Measurements from ENCODE around the gene CLMP. TPM values are rescaled to one million over a fixed set of nuclear protein-coding genes. Genes with fewer than 3 reads are reported as not detected.

Gene CLMP
- polyA plus RNA-seq, 2 of the 4 experiments (the other 2 are of a cell fraction), result 15.7 to 17.1 TPM

- H3K4me3 ChIP-seq, result no peak overlapping the region
- POLR2A ChIA-PET, result no interaction called here
- peak overlapping the region; percentile 58 to 78 for H3K27ac ChIP-seq
- no peaks in the 10 kb centered on the region for H3K9me3 ChIP-seq
- CTCF ChIA-PET, result interaction anchor here (0.5 kb wide), 1 partner anchor 68 kb away, joined by 4 read pairs; no protein-coding TSS in a partner anchor
- H3K4me2 ChIP-seq, result peak overlapping the region; percentile 63
- ATAC-seq, result peak in 1 of 2 experiments; percentile 48; a peak in 3 of 6 replicates
- no peak for DNase-seq (ENCODE audit: low read depth in 1 of 2, low spot score in 1 of 2)
- no peak for FAIRE-seq
- TF ChIP-seq SMC3 (IDR thresholded peaks at IDR 0.05), result no peak
- no peak for TF ChIP-seq RFX5 (IDR thresholded peaks at IDR 0.05)
- TF ChIP-seq EP300 (IDR thresholded peaks at IDR 0.05), result no peak
- no peak for TF ChIP-seq BCL3 (IDR thresholded peaks at IDR 0.05)
- no peak for TF ChIP-seq HDAC2 (IDR thresholded peaks at IDR 0.05)
- TF ChIP-seq ELK1 (IDR thresholded peaks at IDR 0.05; ENCODE audit: low read depth, low read length), result no peak
- no peak for TF ChIP-seq ZNF302 (CRISPR knock-in tag; IDR thresholded peaks at IDR 0.05)
- no peak for TF ChIP-seq POLR2A (IDR thresholded peaks at IDR 0.05; ENCODE audit: low read length)
- no peak for TF ChIP-seq NFE2L2 (conservative IDR thresholded peaks at IDR 0.05; ENCODE audit: low read length)
- no peak for TF ChIP-seq HMGXB4 (CRISPR knock-in tag; IDR thresholded peaks at IDR 0.05; ENCODE audit: borderline replicate concordance)
- TF ChIP-seq ZSCAN20 (CRISPR knock-in tag; IDR thresholded peaks at IDR 0.05), result no peak
- no peak for TF ChIP-seq PHF8 (IDR thresholded peaks at IDR 0.05; ENCODE audit: borderline replicate concordance, low read depth)
- TF ChIP-seq JUNB (IDR thresholded peaks at IDR 0.05), result no peak
- TF ChIP-seq FOSL2 (IDR thresholded peaks at IDR 0.05), result no peak
- TF ChIP-seq FOSL2 (CRISPR knock-in tag; IDR thresholded peaks at IDR 0.05), result no peak
- TF ChIP-seq TFCP2L1 (CRISPR knock-in tag; IDR thresholded peaks at IDR 0.05), result no peak
- TF ChIP-seq RCOR1 (IDR thresholded peaks at IDR 0.05; ENCODE audit: low read depth, low read length), result no peak
- peaks cover 38% of the 10 kb centered on the region for H3K4me1 ChIP-seq
- WGBS (ENCODE audit: missing lambda C conversion rate), result 76% methylated on average over 11 of the region's 11 CpGs
Measured at GRCh38 chr11:123158033-123159003, 36.7 kb downstream of the CLMP start.

GRCh38 chr11:123152951-123153350 lies 42.1 kb downstream of the CLMP start:
- Histone ChIP-seq H3K4me1 (no peaks in the 10 kb centered on the region), H3K4me3 (no peak overlapping the region), H3K27ac (no peak overlapping the region), H3K4me2 (no peak overlapping the region), H3K9me3 (no peaks in the 10 kb centered on the region)
- no peak for TF ChIP-seq CBX2 (IDR thresholded peaks at IDR 0.05; ENCODE audit: borderline replicate concordance, low read depth)
- no peak for TF ChIP-seq RARB (CRISPR knock-in tag; IDR thresholded peaks at IDR 0.05)
- TF ChIP-seq ATOH8 (CRISPR knock-in tag; IDR thresholded peaks at IDR 0.05; ENCODE audit: low read depth), result no peak
- TF ChIP-seq JUNB (IDR thresholded peaks at IDR 0.05), result no peak
- TF ChIP-seq KDM5A (IDR thresholded peaks at IDR 0.05), result no peak
- no peak for TF ChIP-seq FOSB (CRISPR knock-in tag; IDR thresholded peaks at IDR 0.05)
- TF ChIP-seq SMC3 (IDR thresholded peaks at IDR 0.05), result no peak
- TF ChIP-seq ESRRA (IDR thresholded peaks at IDR 0.05; ENCODE audit: borderline replicate concordance, low read length), result no peak
- ChIA-PET POLR2A (no interaction called here), CTCF (interaction anchor here (0.6 to 3.8 kb wide), 9 partner anchors 11 to 408 kb away, joined by 3 to 9 read pairs (median 4); no protein-coding TSS in a partner anchor)
- ATAC-seq (no peak), FAIRE-seq (no peak), DNase-seq (ENCODE audit: low read depth in 1 of 2, low spot score in 1 of 2) (no peak)
- 68% methylated on average over 9 of the region's 9 CpGs for WGBS (ENCODE audit: missing lambda C conversion rate)
